Uterus (tissue), 4 donors: ENCODE measurements around the gene PRRG3. TPM values are rescaled to one million over a fixed set of nuclear protein-coding genes. Genes with fewer than 3 reads are reported as not detected.

Experiments used
- DNase-seq, 2 donors: peaks; one replicate each; pipeline ENCODE4 v3.0.0-alpha.2; 2019 to 2020
- H3K27ac ChIP-seq, 2 donors: fragments of 200-600 bp; sonication (generic); 1 replicate in 1 of 2; 2 replicates in 1 of 2; pipeline ENCODE4 v1.5.1; 2016 to 2018
- H3K27me3 ChIP-seq, 2 donors: fragments of 200-600 bp; sonication (generic); one replicate each; pipeline ENCODE4 v1.5.1; 2018 to 2019; ENCODE audit warnings: control low read depth in 1 of 2
- H3K36me3 ChIP-seq, 2 donors: fragments of 200-600 bp; sonication (generic); one replicate each; pipeline ENCODE4 v1.5.1; 2019; ENCODE audit warnings: control low read depth in 1 of 2
- H3K4me1 ChIP-seq, 2 donors: fragments of 200-600 bp; sonication (generic); one replicate each; pipeline ENCODE4 v1.5.1; 2018 to 2019; ENCODE audit warnings: control low read depth in 1 of 2
- H3K4me3 ChIP-seq, 2 donors: fragments of 200-600 bp; sonication (generic); 1 replicate in 1 of 2; 2 replicates in 1 of 2; pipeline ENCODE4 v1.5.1; 2018 to 2019; ENCODE audit warnings: mild to moderate bottlenecking in 1 of 2
- H3K9me3 ChIP-seq, 2 donors: fragments of 200-600 bp; sonication (generic); one replicate each; pipeline ENCODE4 v1.5.1; 2019; ENCODE audit warnings: control low read depth in 1 of 2
- POLR2A ChIP-seq, 2 donors: fragments of 450-650 bp; IDR thresholded peaks; one replicate each; pipeline ENCODE4 v1.6.1; 2016; ENCODE audit warnings: antibody characterized with exemption in 2 of 2, mild to moderate bottlenecking in 1 of 2, moderate library complexity in 1 of 2
- intact Hi-C: fragments of 100-400 bp; cut with DNase I; formaldehyde crosslinking; loops from one replicate; pipeline ENCODE4 v1.15.1; 2023; ENCODE audit warnings: low total_unique reads
- total RNA-seq, 4 donors: library from RNA; depleted of rRNA in 3 of 4; stranded (reverse); fragments of >200 nt in 3 of 4; gene quantifications; one replicate each; pipeline versions ENCODE4 v1.1.0 to v1.2.4, GENCODE V29; 2014 to 2023
- TF ChIP-seq, protein P1 (sequence below), 4 experiments: fragments of 200-600 bp in 2 of 4; fragments of 450-650 bp in 2 of 4; sonication (generic) in 2 of 4; IDR thresholded peaks; one replicate each; pipeline ENCODE4 v1.5.1; 2016 to 2019; ENCODE audit warnings: antibody characterized with exemption in 4 of 4, mild to moderate bottlenecking in 2 of 4, moderate library complexity in 1 of 4
- donor health status: DM: yes; HTN: yes; CAD: no.

The PRRG3 gene
- total RNA-seq, 4 donors from 2014 or later = 2.3 to 9.6 TPM; not detected in 2

DNA sequence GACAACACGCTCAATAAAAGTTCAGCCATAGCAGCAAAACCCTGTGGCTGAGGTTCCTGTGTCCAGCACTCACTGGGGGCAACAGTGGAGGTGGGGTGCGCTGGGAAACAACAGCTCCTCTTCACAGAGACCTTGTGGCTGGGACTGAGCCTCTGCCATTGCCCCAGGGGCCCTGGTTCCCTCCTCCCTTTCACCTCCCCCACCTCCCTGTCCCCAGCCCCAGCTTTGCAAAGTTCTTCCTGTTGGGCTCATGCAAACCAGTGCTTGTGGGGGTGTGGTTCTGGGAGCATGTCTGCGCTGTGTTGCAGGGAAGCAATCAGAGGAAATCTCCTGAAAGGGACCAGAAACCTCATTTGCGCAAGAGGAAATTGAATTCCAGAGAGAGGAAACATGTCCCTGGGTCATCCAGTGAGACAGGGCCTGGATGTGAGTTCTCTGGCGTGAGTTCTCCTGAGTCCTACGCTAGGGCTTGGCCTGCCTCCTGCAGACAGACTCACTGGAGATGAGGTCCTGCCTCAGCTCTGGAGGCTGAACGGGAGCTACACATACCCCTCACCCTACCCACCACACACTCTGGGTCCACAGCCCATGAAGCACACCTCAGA lies 28.0 kb downstream of the PRRG3 start:
- no peak overlapping the region for H3K27ac ChIP-seq
- no peaks in the 10 kb centered on the region for H3K36me3 ChIP-seq
- no peak for DNase-seq
- no peaks in the 10 kb centered on the region for H3K4me1 ChIP-seq
- TF ChIP-seq, protein P1, sequence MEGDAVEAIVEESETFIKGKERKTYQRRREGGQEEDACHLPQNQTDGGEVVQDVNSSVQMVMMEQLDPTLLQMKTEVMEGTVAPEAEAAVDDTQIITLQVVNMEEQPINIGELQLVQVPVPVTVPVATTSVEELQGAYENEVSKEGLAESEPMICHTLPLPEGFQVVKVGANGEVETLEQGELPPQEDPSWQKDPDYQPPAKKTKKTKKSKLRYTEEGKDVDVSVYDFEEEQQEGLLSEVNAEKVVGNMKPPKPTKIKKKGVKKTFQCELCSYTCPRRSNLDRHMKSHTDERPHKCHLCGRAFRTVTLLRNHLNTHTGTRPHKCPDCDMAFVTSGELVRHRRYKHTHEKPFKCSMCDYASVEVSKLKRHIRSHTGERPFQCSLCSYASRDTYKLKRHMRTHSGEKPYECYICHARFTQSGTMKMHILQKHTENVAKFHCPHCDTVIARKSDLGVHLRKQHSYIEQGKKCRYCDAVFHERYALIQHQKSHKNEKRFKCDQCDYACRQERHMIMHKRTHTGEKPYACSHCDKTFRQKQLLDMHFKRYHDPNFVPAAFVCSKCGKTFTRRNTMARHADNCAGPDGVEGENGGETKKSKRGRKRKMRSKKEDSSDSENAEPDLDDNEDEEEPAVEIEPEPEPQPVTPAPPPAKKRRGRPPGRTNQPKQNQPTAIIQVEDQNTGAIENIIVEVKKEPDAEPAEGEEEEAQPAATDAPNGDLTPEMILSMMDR (IDR thresholded peaks at IDR 0.05) = no peak
- TF ChIP-seq POLR2A (IDR thresholded peaks at IDR 0.05) = no peak
- H3K4me3 ChIP-seq = no peak overlapping the region
- no peaks in the 10 kb centered on the region for H3K9me3 ChIP-seq
- intact Hi-C loops = no loop called here
- H3K27me3 ChIP-seq = no peaks in the 10 kb centered on the region

DNA sequence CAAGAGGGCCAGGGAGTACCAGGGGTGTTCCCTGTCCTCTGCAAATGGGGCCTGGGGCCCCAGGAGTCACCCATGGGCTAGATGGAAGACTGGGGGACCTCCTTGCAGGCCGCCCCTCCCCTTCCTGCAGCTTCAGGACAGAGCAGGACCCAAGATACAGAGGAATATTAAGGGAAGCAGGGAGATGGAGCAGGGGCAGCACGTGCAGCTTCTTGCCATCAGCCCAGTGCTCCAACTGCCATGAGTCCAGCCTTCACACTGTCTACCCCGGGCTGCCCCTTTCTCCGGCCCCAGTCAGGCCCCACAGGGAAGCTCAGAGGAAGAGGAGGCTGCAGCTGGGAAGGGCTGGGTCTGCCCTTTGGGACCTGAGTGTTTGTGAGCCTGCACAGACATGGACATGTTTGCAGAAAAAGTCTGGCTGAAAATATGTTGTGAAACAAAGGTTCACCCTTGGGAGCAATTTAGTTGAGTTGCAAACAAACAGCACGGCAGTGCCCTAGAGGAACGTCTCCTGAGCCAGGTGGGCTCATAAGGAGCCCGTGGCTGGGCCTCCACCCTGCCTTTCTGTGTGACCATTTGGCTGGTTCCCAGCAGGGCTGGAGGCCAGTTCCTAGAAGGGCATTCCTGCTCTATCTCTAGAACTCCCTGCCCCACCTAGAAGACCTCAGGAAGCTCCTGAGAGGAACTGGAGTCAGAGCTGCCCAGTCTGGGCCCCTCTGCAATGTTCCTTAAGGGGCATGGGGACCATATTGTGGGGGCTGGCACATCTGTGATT lies 29.5 kb downstream of the PRRG3 start:
- H3K27ac ChIP-seq = no peak overlapping the region
- DNase-seq = no peak
- no peaks in the 10 kb centered on the region for H3K4me1 ChIP-seq
- no peaks in the 10 kb centered on the region for H3K36me3 ChIP-seq
- no peaks in the 10 kb centered on the region for H3K9me3 ChIP-seq
- no peaks in the 10 kb centered on the region for H3K27me3 ChIP-seq
- intact Hi-C loops = no loop called here
- no peak for TF ChIP-seq POLR2A (IDR thresholded peaks at IDR 0.05)
- TF ChIP-seq, protein P1 (IDR thresholded peaks at IDR 0.05) = no peak
- no peak overlapping the region for H3K4me3 ChIP-seq

DNA sequence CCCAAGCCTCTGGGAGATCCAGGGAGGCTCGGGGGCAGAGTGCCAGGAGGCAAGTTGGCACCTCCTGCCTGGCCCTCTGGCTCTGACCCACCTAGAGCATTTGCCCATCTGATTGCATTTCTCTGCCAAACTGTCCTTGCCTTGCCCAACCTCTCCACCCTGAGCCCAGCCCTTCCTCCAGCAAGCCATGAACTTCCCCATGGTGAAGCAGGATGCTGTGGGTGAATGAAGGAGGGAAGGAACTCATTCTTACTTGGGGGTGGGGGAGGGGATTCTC lies 30.0 kb downstream of the PRRG3 start:
- intact Hi-C loops = no loop called here
- H3K36me3 ChIP-seq = no peaks in the 10 kb centered on the region
- no peak for DNase-seq
- H3K9me3 ChIP-seq = no peaks in the 10 kb centered on the region
- TF ChIP-seq, protein P1 (IDR thresholded peaks at IDR 0.05) = no peak
- TF ChIP-seq POLR2A (IDR thresholded peaks at IDR 0.05) = no peak
- no peaks in the 10 kb centered on the region for H3K4me1 ChIP-seq
- H3K4me3 ChIP-seq = no peak overlapping the region
- H3K27ac ChIP-seq = no peak overlapping the region
- H3K27me3 ChIP-seq = no peaks in the 10 kb centered on the region

DNA sequence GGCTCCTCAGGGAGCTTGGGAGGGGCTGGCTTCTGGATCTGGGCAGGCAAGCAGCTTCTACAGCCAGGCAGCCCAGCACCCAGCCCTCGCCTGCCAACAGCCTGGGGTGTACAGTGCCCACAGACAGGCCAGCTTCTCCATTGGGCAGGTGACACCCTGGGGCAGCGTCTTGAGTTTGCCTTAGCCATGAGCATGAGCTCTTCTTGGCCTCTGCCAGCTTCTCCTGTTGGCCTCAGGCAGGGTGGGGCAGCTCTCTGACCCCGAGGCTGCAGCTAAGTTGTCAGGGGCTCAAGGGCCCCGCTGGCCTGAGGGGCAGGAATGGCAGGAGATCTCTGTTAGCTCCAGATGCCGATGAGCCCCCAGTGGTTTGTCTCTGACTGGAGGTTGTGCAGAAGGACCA lies 31.5 kb downstream of the PRRG3 start:
- Histone ChIP-seq H3K27me3 (no peaks in the 10 kb centered on the region), H3K36me3 (no peaks in the 10 kb centered on the region), H3K27ac (no peak overlapping the region), H3K9me3 (no peaks in the 10 kb centered on the region), H3K4me3 (no peak overlapping the region), H3K4me1 (no peaks in the 10 kb centered on the region)
- TF ChIP-seq, protein P1 (IDR thresholded peaks at IDR 0.05) = no peak
- no peak for TF ChIP-seq POLR2A (IDR thresholded peaks at IDR 0.05)
- no peak for DNase-seq
- intact Hi-C loops = no loop called here

DNA sequence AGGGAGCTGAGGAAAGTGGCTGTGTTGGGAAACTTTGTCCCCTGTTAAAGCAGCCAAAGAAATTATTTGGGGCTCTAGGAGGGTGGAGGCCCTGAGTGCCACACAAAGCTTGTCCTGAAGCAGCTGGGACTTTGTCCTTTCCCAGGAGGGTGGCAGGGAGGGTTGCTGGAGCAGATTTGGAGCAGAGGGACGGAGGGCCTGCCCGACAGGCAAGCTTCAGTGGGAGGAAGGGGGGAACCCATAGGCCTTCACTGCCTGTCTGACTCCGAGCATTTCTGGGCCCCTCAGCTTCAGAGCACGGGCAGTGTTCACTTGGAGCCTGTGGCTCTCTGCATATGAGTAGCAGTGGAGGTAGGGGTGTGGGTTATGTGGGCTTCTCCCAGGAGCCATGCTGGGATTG lies 32.1 kb downstream of the PRRG3 start:
- intact Hi-C loops = no loop called here
- no peak overlapping the region for H3K4me3 ChIP-seq
- H3K9me3 ChIP-seq = no peaks in the 10 kb centered on the region
- no peak for TF ChIP-seq POLR2A (IDR thresholded peaks at IDR 0.05)
- TF ChIP-seq, protein P1 (IDR thresholded peaks at IDR 0.05) = no peak
- no peaks in the 10 kb centered on the region for H3K4me1 ChIP-seq
- H3K27ac ChIP-seq = no peak overlapping the region
- H3K36me3 ChIP-seq = no peaks in the 10 kb centered on the region
- DNase-seq = no peak
- H3K27me3 ChIP-seq = no peaks in the 10 kb centered on the region
